Gastroesophageal sphincter (tissue), 4 donors: ENCODE results near the gene ARHGAP6. TPM values are rescaled to one million over a fixed set of nuclear protein-coding genes. Genes with fewer than 3 reads are reported as not detected.
"Not testable (repeated sequence)": the region's sequence is repeated elsewhere in the genome, so short reads cannot be mapped to it uniquely, and the experiment has no call there.

Experiments used
- ATAC-seq: fragments of 150-250 bp; one replicate; pipeline ENCODE4 v1.9.1; 2016; ENCODE audit warnings: mild to moderate bottlenecking, moderate library complexity
- H3K27ac ChIP-seq, 4 donors: fragments of 200-600 bp; sonication (generic) in 3 of 4; 1 replicate in 3 of 4; 2 replicates in 1 of 4; pipeline ENCODE4 v1.5.1; 2016 to 2019
- H3K27me3 ChIP-seq: fragments of 200-600 bp; sonication (generic); one replicate; pipeline ENCODE4 v1.5.1; 2019
- H3K36me3 ChIP-seq, 2 donors: fragments of 200-600 bp; sonication (generic); one replicate each; pipeline ENCODE4 v1.5.1; 2019; ENCODE audit warnings: control low read depth in 1 of 2
- H3K4me1 ChIP-seq, 3 donors: fragments of 200-600 bp; sonication (generic); 1 replicate in 2 of 3; 2 replicates in 1 of 3; pipeline ENCODE4 v1.5.1; 2016 to 2019; ENCODE audit warnings: control low read depth in 2 of 3
- H3K4me3 ChIP-seq, 2 donors: fragments of 200-600 bp; sonication (generic); one replicate each; pipeline ENCODE4 v1.5.1; 2019; ENCODE audit warnings: mild to moderate bottlenecking in 1 of 2, moderate library complexity in 1 of 2
- H3K9me3 ChIP-seq, 3 donors: fragments of 200-600 bp; sonication (generic); one replicate each; pipeline ENCODE4 v1.5.1; 2017 to 2019; ENCODE audit warnings: control low read depth in 2 of 3
- CTCF ChIP-seq, 4 experiments: fragments of 200-600 bp in 2 of 4; fragments of 450-650 bp in 2 of 4; sonication (generic) in 1 of 4; IDR thresholded peaks; one replicate each; pipeline ENCODE4 v1.5.1; 2017 to 2019; ENCODE audit warnings: antibody characterized with exemption in 4 of 4, mild to moderate bottlenecking in 2 of 4, moderate library complexity in 2 of 4
- EP300 ChIP-seq: sonication (generic); formaldehyde crosslinking; IDR thresholded peaks from one replicate; pipeline ENCODE4 v1.6.1; 2017; ENCODE audit warnings: antibody characterized with exemption, mild to moderate bottlenecking
- POLR2A ChIP-seq, 2 donors: fragments of 450-650 bp; IDR thresholded peaks; one replicate each; pipeline ENCODE4 v1.6.1; 2017; ENCODE audit warnings: antibody characterized with exemption in 2 of 2, mild to moderate bottlenecking in 2 of 2, moderate library complexity in 1 of 2
- POLR2AphosphoS5 ChIP-seq: sonication (generic); formaldehyde crosslinking; IDR thresholded peaks from one replicate; pipeline ENCODE4 v1.6.1; 2017; ENCODE audit warnings: antibody characterized with exemption
- WGBS, 2 donors: methylation state at CpG; one replicate each; pipeline ENCODE4 v1.1.5; 2018; ENCODE audit warnings: low coverage in 1 of 2; 5-methylcytosine and 5-hydroxymethylcytosine counted together
- total RNA-seq, 4 donors: library from RNA; depleted of rRNA; stranded (reverse); fragments of >200 nt; gene quantifications; one replicate each; pipeline ENCODE4 v1.1.0, GENCODE V29; 2016

Gene ARHGAP6
- total RNA-seq, 4 donors from 2014 or later = 25.2 to 35.1 (median 31.8) TPM

- no peaks in the 10 kb centered on the region for H3K36me3 ChIP-seq
- H3K4me1 ChIP-seq = no peaks in the 10 kb centered on the region
- no peak for ATAC-seq
- H3K27ac ChIP-seq = no peak overlapping the region
- H3K4me3 ChIP-seq = no peak overlapping the region
- no peaks in the 10 kb centered on the region for H3K27me3 ChIP-seq
- TF ChIP-seq CTCF (IDR thresholded peaks at IDR 0.05) (no peak), EP300 (no peak), POLR2A (IDR thresholded peaks at IDR 0.05) (no peak), POLR2AphosphoS5 (no peak)
- no peaks in the 10 kb centered on the region for H3K9me3 ChIP-seq
- WGBS, 2 donors = 68 to 89% methylated on average over 4 to 7 of the region's 7 CpGs
These were observed 297.9 kb downstream of the ARHGAP6 start for GRCh38 chrX:11367609-11368430.

GRCh38 chrX:11366998-11367595, 298.6 kb downstream of the ARHGAP6 start:
- no peaks in the 10 kb centered on the region for H3K9me3 ChIP-seq
- no peaks in the 10 kb centered on the region for H3K36me3 ChIP-seq
- H3K4me3 ChIP-seq = no peak overlapping the region
- H3K27ac ChIP-seq = no peak overlapping the region
- ATAC-seq = no peak
- TF ChIP-seq POLR2A (IDR thresholded peaks at IDR 0.05) = no peak
- no peak for TF ChIP-seq CTCF (IDR thresholded peaks at IDR 0.05)
- no peak for TF ChIP-seq EP300
- no peak for TF ChIP-seq POLR2AphosphoS5
- H3K27me3 ChIP-seq = no peaks in the 10 kb centered on the region
- no peaks in the 10 kb centered on the region for H3K4me1 ChIP-seq
- WGBS, 2 donors = 64% methylated on average over 2 of the region's 2 CpGs; no CpG with 5 or more reads in 1 of the 2 donors

- ATAC-seq = no peak
- no peak overlapping the region for H3K4me3 ChIP-seq
- no peaks in the 10 kb centered on the region for H3K36me3 ChIP-seq
- WGBS, 2 donors = 75 to 100% methylated on average over 3 of the region's 3 CpGs
- no peaks in the 10 kb centered on the region for H3K27me3 ChIP-seq
- H3K27ac ChIP-seq = no peak overlapping the region
- no peaks in the 10 kb centered on the region for H3K9me3 ChIP-seq
- TF ChIP-seq POLR2A (IDR thresholded peaks at IDR 0.05) = no peak
- no peak for TF ChIP-seq EP300
- no peak for TF ChIP-seq POLR2AphosphoS5
- no peak for TF ChIP-seq CTCF (IDR thresholded peaks at IDR 0.05)
- no peaks in the 10 kb centered on the region for H3K4me1 ChIP-seq
These were observed 300.3 kb downstream of the ARHGAP6 start for GRCh38 chrX:11365426-11365825.

GRCh38 chrX:11364835-11365234, 300.9 kb downstream of the ARHGAP6 start:
- Histone ChIP-seq H3K4me3 (no peak overlapping the region), H3K9me3 (no peaks in the 10 kb centered on the region), H3K27ac (no peak overlapping the region), H3K36me3 (no peaks in the 10 kb centered on the region), H3K4me1 (no peaks in the 10 kb centered on the region), H3K27me3 (no peaks in the 10 kb centered on the region)
- WGBS, 2 donors = 89 to 90% methylated on average over 1 to 3 of the region's 3 CpGs
- ATAC-seq = no peak
- TF ChIP-seq EP300 (no peak), POLR2A (IDR thresholded peaks at IDR 0.05) (no peak), POLR2AphosphoS5 (no peak), CTCF (IDR thresholded peaks at IDR 0.05) (no peak)

GRCh38 chrX:11363825-11364224, 301.9 kb downstream of the ARHGAP6 start:
- not testable (repeated sequence) for H3K4me3 ChIP-seq, H3K27ac ChIP-seq, ATAC-seq, H3K36me3 ChIP-seq, H3K4me1 ChIP-seq, H3K9me3 ChIP-seq, H3K27me3 ChIP-seq
- whole genome bisulfite sequencing, 2 donors = 43% methylated on average over 1 of the region's 1 CpG; no CpG with 5 or more reads in 1 of the 2 donors
